ENCODE data around the gene CLASP1.

The CLASP1 gene

GRCh38 chr2:121358291-121358690, 291.0 kb downstream of the CLASP1 start:
- H4K20me1 ChIP-seq (ENCODE audit: insufficient read depth, low read length): no peaks in the 10 kb centered on the region
- H3K27ac ChIP-seq (ENCODE audit: low read depth, low read length, poor library complexity, severe bottlenecking): no peak overlapping the region
- no peak overlapping the region for H3K4me3 ChIP-seq (ENCODE audit: low read depth, low read length, poor library complexity, severe bottlenecking)
- TF ChIP-seq EZH2 (IDR thresholded peaks at IDR 0.05; ENCODE audit: borderline replicate concordance, low read length): no peak
- no peak for TF ChIP-seq CTCF (IDR thresholded peaks at IDR 0.05; ENCODE audit: low read length)
- H3K4me1 ChIP-seq (ENCODE audit: insufficient read depth, low read length, severe bottlenecking): no peaks in the 10 kb centered on the region
- H3F3A ChIP-seq (ENCODE audit: insufficient read depth, low read length): no peaks in the 10 kb centered on the region
- H3K9me3 ChIP-seq (ENCODE audit: low read length): no peaks in the 10 kb centered on the region
- H3K36me3 ChIP-seq (ENCODE audit: insufficient read depth, low read length): peaks cover 86% of the 10 kb centered on the region
- H3K4me2 ChIP-seq (ENCODE audit: low read length): no peak overlapping the region
- H3K27me3 ChIP-seq (ENCODE audit: insufficient read depth, low read length): no peaks in the 10 kb centered on the region
- no peaks in the 10 kb centered on the region for H3K79me2 ChIP-seq (ENCODE audit: insufficient read depth, low read length)
- no peak overlapping the region for H2AFZ ChIP-seq (ENCODE audit: low read length)
- no peak overlapping the region for H3K9ac ChIP-seq (ENCODE audit: low read length)
- no peaks in the 10 kb centered on the region for H3K9me2 ChIP-seq (ENCODE audit: low read depth, low read length)

- H3K9me2 ChIP-seq (ENCODE audit: low read depth, low read length): no peaks in the 10 kb centered on the region
- H3K4me1 ChIP-seq (ENCODE audit: insufficient read depth, low read length, severe bottlenecking): no peaks in the 10 kb centered on the region
- H3K36me3 ChIP-seq (ENCODE audit: insufficient read depth, low read length): peaks cover 81% of the 10 kb centered on the region
- H3K79me2 ChIP-seq (ENCODE audit: insufficient read depth, low read length): no peaks in the 10 kb centered on the region
- no peaks in the 10 kb centered on the region for H3K9me3 ChIP-seq (ENCODE audit: low read length)
- H3K9ac ChIP-seq (ENCODE audit: low read length): no peak overlapping the region
- no peak overlapping the region for H3K4me2 ChIP-seq (ENCODE audit: low read length)
- no peak overlapping the region for H3K4me3 ChIP-seq (ENCODE audit: low read depth, low read length, poor library complexity, severe bottlenecking)
- H3K27me3 ChIP-seq (ENCODE audit: insufficient read depth, low read length): no peaks in the 10 kb centered on the region
- H2AFZ ChIP-seq (ENCODE audit: low read length): no peak overlapping the region
- no peak for TF ChIP-seq EZH2 (IDR thresholded peaks at IDR 0.05; ENCODE audit: borderline replicate concordance, low read length)
- TF ChIP-seq CTCF (IDR thresholded peaks at IDR 0.05; ENCODE audit: low read length): peak; percentile 77
- H4K20me1 ChIP-seq (ENCODE audit: insufficient read depth, low read length): no peaks in the 10 kb centered on the region
- H3K27ac ChIP-seq (ENCODE audit: low read depth, low read length, poor library complexity, severe bottlenecking): no peak overlapping the region
- H3F3A ChIP-seq (ENCODE audit: insufficient read depth, low read length): no peaks in the 10 kb centered on the region
Measured at GRCh38 chr2:121356058-121356640, 293.1 kb downstream of the CLASP1 start.

GRCh38 chr2:121355488-121355887, 293.8 kb downstream of the CLASP1 start:
- Histone ChIP-seq H3K27me3 (ENCODE audit: insufficient read depth, low read length) (no peaks in the 10 kb centered on the region), H3K79me2 (ENCODE audit: insufficient read depth, low read length) (no peaks in the 10 kb centered on the region), H3K36me3 (ENCODE audit: insufficient read depth, low read length) (peaks cover 78% of the 10 kb centered on the region), H3K9me3 (ENCODE audit: low read length) (no peaks in the 10 kb centered on the region), H2AFZ (ENCODE audit: low read length) (no peak overlapping the region), H3K9me2 (ENCODE audit: low read depth, low read length) (no peaks in the 10 kb centered on the region), H3K9ac (ENCODE audit: low read length) (no peak overlapping the region), H3K4me1 (ENCODE audit: insufficient read depth, low read length, severe bottlenecking) (no peaks in the 10 kb centered on the region), H3K4me2 (ENCODE audit: low read length) (no peak overlapping the region), H4K20me1 (ENCODE audit: insufficient read depth, low read length) (no peaks in the 10 kb centered on the region), H3K27ac (ENCODE audit: low read depth, low read length, poor library complexity, severe bottlenecking) (no peak overlapping the region), H3F3A (ENCODE audit: insufficient read depth, low read length) (no peaks in the 10 kb centered on the region), H3K4me3 (ENCODE audit: low read depth, low read length, poor library complexity, severe bottlenecking) (no peak overlapping the region)
- TF ChIP-seq CTCF (IDR thresholded peaks at IDR 0.05; ENCODE audit: low read length) (no peak), EZH2 (IDR thresholded peaks at IDR 0.05; ENCODE audit: borderline replicate concordance, low read length) (no peak)

Data from OCI-LY1 (cell line).